PC-3 (cell line): ENCODE data around the gene HAUS7.

Experiments used
- CTCF ChIP-seq: fragments of 300-600 bp; sonication (generic); conservative IDR thresholded peaks from 2 replicates; pipeline ENCODE4 v1.5.1; 2017; ENCODE audit warnings: antibody characterized with exemption, low read depth, mild to moderate bottlenecking, low read length
- EZH2 ChIP-seq: fragments of 300-600 bp; sonication (generic); IDR thresholded peaks from one replicate; pipeline ENCODE4 v1.6.1; 2017; ENCODE audit warnings: antibody characterized with exemption, mild to moderate bottlenecking, low read length; ENCODE audit not compliant: unreplicated experiment

- no peak for TF ChIP-seq CTCF
- no peak for TF ChIP-seq EZH2
Measured at GRCh38 chrX:153475751-153476281, 5.4 kb upstream of the HAUS7 start.
